Frontal cortex (tissue), 4 donors: ENCODE data around the gene C5. TPM values are rescaled to one million over a fixed set of nuclear protein-coding genes. Genes with fewer than 3 reads are reported as not detected.
A peak's percentile ranks its signal among the peaks of the same experiment; 100 is the strongest.

Experiments
- DNase-seq, 2 donors: peaks; one replicate each; pipeline ENCODE4 v3.0.0; 2012; ENCODE audit warnings: low spot score in 2 of 2
- FAIRE-seq: peaks from 2 replicates; lab custom pipeline; 2012; peaks lifted over from hg19 to GRCh38; lab: Jason Lieb, UNC
- total RNA-seq: library from RNA; depleted of rRNA; stranded (reverse); fragments of >200 nt; gene quantifications from one replicate; pipeline ENCODE4 v1.2.3, GENCODE V29; 2014
- donor health status: control.
- donor health status: control.
- donor health status: control.

Gene C5
- total RNA-seq, 1 donor from 2014 or later = 7.7 TPM

DNA sequence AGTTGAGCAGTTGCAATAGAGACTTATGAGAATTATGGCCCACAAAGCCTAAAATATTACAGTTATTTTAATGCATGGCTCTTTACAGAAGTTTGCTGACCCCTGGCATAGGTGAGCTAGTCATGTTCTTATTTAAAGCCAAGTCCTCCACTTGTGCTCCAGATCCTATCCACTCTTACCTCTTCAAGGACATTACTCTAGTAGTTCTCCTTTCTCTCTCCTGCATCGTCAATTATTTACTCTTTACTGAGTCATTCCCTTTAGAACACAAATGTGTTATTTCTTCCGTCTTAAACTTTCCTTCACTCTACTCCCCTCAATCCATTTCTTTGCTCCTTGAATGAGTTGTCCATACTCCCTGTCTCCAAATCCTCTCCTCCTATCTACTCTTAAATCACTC lies 102.9 kb downstream of the C5 start:
- FAIRE-seq = no peak

DNA sequence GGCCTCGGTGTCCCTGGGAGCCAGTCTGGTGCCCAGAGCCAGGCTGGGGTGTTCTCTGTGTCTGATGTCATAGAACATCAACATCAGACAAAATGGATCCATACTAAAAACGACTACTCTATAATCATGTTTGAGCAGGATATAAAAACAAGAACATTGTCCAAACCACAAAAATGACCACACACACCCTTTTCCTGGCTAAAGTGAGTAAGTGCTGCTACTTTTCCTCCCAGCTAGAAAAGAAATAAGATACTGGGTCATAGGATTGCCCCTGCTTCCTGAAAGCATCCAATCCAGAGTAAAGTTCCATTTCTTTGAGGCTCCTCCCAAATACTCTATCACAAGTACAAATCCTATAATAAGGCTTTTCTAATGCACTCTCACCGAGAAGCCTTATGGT lies 103.8 kb downstream of the C5 start:
- FAIRE-seq = no peak
- no peak for DNase-seq

More for the DNA sequence above, 102.9 kb downstream of the C5 start:
- DNase-seq = no peak

GRCh38 chr9:120944948-120945347 lies 105.1 kb downstream of the C5 start:
- DNase-seq (no peak), FAIRE-seq (no peak)

DNA sequence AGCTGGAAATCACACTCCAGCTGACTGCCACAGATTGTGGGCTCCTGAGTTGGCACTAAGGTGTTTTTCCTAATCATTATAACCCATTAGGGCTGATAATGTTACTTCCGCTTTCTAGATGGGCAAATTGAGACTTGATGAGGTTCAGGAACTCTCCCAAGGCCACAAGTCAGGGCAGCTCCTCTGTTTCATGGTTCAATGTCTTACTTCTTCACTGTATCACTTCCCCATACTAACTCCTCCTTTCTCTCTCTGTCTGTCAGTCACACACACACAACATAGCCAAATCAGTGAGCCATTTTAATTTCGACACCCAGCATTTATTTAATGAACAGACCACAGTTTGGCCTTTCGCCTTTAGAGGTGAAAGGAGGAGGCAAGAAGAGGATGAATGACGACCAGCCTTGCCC lies 105.6 kb downstream of the C5 start:
- no peak for DNase-seq
- FAIRE-seq = no peak

- DNase-seq (no peak), FAIRE-seq (no peak)
Observed at GRCh38 chr9:120942186-120943001, 107.7 kb downstream of the C5 start.

- no peak for FAIRE-seq
- DNase-seq = no peak
Observed at GRCh38 chr9:120941046-120941770, 108.9 kb downstream of the C5 start.

DNA sequence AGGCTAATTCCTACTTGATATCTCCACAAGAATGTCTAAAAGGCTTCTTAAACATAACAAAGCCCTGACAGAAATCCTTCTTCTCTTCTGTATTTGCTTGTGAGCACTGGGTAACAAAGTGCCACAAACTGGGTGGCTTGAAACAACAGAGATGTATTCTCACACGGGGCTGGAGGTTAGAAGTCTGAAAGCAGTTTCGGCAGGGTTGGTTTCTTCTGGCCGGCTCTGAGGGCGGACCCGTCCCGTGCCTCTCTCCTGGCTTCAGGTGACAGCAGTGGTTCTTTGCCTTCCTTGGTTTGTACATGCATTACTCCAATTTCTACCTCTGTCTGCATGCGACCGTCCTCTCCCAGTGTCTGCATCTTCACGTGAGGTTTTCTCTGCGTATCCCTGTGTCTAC lies 109.5 kb downstream of the C5 start:
- no peak for FAIRE-seq
- no peak for DNase-seq

GRCh38 chr9:120938851-120939250 lies 111.2 kb downstream of the C5 start:
- no peak for FAIRE-seq
- no peak for DNase-seq

DNA sequence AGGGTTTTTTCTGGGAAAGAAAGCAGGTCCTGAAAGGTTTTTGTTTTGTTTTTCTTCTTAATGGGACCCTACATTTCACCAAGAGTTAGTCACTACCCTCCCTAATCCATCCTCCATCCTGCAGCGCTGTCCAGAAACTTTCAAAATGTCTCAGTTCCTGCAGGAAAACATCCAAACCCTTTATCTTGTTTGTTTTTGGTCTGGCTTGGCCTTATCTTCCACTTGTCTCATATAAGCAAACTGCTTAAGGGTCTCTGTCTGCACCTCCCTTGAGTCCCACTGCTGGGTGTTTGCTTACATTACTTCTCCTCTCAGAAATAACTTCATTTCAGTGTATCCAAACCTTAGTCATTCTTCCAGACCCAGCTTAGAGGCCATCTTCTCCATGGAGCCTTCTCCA lies 112.5 kb downstream of the C5 start:
- DNase-seq (no peak), FAIRE-seq (no peak)

DNA sequence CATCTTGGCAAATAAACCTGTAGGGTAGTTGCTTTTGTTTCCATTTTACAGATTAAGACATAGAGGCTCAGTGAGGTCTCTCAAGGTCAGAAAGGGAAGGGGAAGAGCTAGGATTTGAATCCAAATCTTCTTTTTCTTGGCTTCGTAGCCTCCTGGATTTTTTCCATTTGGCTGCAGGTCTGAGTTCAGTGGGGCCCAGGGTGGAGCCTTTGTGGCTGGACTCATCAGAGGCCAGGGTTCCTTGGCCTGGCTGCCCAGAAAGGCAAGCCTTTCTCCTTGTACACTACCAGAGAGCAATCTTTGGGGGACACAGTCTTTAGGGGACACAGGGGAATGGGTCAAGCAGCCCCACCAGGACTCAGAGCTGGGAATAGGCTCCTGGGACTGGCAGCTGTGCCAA lies 112.9 kb downstream of the C5 start:
- FAIRE-seq = no peak
- DNase-seq = no peak

- no peak for FAIRE-seq
- DNase-seq = no peak
Observed at GRCh38 chr9:120936764-120937122, 113.3 kb downstream of the C5 start.

DNA sequence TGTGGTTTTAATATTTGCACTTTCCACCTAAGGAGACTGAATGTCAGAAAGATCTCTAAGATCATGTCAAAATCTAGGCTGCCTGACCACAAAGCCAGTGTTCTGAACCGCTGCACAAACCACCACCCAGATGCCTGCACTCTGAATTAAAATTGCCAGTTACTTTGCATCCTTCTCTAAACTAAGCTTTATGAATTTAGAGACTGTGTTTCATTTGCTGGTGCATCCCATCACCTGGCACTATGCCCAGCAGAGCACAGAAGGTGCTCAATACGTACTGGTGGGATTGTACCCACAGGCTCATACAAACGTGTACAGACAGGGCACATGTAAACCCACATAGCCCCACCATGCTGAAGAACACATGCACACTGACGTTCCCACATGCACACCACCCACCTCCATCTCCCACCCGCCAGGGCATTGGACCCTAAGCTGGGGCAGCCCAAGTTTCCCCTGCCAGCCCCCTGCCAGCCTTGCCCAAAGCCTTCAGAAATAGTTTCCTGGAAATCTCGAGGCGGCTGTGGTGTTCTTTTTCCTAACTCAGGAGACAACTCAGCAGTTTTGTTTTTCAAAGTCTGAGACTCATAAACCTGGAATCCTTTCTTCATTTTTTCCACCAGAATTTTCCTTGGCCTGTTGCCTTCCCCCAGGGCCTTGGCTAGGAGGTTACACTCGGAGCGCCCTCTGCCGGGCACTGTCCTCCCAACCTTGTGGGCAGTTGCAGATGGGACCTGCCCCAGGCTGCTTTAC lies 113.9 kb downstream of the C5 start:
- FAIRE-seq (peak; percentile 40), DNase-seq (peak; percentile 64 to 76)

DNA sequence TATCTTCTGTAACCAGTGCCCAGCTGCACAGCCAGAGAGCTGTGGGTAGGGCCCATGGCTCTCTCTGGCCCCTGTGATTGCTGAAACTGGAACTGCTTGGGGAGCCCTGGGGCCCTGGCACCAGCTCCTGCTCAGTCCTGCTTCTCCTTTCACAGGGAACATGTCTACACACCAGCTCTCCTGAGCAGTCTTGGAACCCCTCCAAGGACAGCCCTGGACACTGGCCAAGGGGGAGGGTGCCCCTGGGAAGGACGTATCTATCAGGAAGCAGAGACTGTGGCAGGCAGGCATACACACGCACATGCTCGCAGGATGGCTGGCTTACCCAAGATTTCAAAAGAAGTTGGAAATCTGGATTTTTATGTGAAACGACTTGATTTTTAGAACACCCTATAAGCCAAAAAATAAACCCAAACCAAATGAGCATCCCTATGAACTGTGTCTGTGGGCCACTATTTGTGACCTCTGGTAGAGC lies 114.7 kb downstream of the C5 start:
- DNase-seq (peak in 1 of 2 donors; percentile 45), FAIRE-seq (no peak)

- FAIRE-seq (no peak), DNase-seq (no peak)
Observed at GRCh38 chr9:120934281-120934680, 115.8 kb downstream of the C5 start.

DNA sequence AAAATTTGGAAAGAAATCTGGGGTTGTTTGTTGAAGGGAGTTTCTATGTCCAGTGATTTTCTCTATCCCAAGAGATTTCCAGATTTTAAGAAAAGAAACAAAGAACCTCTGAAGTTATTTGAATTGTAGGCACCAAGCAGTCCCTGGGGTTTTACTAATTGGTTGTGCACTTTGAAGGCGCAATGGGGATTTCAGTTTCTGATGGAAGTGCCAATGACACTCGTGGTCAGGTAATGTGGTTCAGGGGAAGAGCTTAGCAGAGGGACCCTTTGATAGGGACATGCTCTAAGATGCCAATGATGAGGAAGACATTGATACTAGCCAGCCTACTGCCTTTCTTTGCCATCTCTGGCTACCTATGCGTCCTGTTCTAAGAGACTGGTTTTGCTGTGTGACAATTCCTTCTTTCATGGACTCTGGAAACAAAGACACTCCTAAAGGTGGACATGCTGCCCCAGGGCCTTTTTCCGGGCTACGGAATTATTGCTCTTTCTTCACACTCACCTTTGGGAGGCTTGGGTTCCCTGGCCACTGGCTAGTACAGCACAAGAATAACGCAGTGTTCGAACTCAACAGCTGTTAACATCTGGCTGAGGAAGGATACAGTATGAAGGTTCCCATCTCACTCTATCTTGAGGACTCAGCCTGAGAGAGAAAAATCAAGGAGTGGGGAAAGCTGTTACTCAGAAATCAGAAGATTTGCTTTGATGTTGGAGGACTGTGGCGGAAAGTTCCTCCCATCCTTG lies 116.6 kb downstream of the C5 start:
- DNase-seq (no peak), FAIRE-seq (no peak)

GRCh38 chr9:120932086-120932823 lies 117.8 kb downstream of the C5 start:
- DNase-seq = no peak
- FAIRE-seq = no peak

GRCh38 chr9:120931231-120932085 lies 118.6 kb downstream of the C5 start:
- DNase-seq (no peak), FAIRE-seq (no peak)

DNA sequence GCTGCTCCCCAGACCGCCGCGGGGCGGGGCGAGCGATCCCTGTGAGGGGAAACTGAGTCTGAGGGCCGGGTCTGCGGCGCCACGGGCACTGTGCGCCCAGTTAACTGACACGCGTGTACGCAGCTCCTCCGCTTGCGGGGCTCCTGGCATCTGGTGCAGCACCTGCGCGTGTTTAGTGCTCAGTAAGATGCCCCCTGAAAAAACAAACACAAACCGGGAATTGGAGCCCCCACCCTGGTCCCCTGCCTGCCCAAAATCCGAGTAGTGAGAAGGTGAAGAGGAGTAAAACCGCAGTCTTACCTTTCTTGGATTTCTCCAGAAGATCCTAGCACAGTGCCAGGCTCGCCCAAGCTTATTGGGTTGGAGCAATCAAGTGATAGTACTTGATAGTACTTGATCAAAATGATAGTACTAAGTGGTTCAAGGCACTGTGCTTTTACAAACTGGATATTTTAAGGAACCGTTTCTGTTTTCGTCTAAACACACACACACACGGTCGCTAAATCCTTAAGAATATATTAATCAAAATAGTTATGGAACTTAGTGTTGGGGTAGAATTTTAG lies 120.8 kb downstream of the C5 start:
- no peak for FAIRE-seq
- no peak for DNase-seq
